PC-3 (cell line): Measurements from ENCODE around the gene SCLY. TPM values are rescaled to one million over a fixed set of nuclear protein-coding genes. Genes with fewer than 3 reads are reported as not detected.

Experiments used
- ATAC-seq: fragments of 200-7000 bp; cut with Tn5 transposase; 2 replicates; pipeline ENCODE4 v1.9.1; 2020; ENCODE audit warnings: mild to moderate bottlenecking, moderate library complexity
- BruUV-seq: library from RNA; stranded (reverse); fragments of 400-500 nt; replicated peaks from 2 replicates; lab custom pipeline; 2021; lab: Mats Ljungman, UMichigan
- CTCF ChIA-PET: fragments of 300-600 bp; sonication (Branson Sonifier 250); formaldehyde crosslinking; loops from one replicate; lab custom pipeline; 2022; ENCODE audit warnings: antibody characterized with exemption; lab: Charles Lee
- POLR2A ChIA-PET: fragments of 300-600 bp; sonication (Branson Sonifier 250); formaldehyde crosslinking; loops from one replicate; lab custom pipeline; 2022; ENCODE audit warnings: antibody characterized with exemption; ENCODE audit not compliant: unreplicated experiment; lab: Charles Lee
- DNase-seq: peaks from one replicate; pipeline ENCODE4 v3.0.0-alpha.2; 2015
- H2AFZ ChIP-seq: fragments of 300-600 bp; sonication (generic); 2 replicates; pipeline ENCODE4 v1.6.0; 2016; ENCODE audit warnings: antibody characterized with exemption, low read length
- H3F3A ChIP-seq: fragments of 300-600 bp; sonication (generic); one replicate; pipeline ENCODE4 v1.6.0; 2017; ENCODE audit warnings: antibody characterized with exemption, low read length, control low read depth, mild to moderate bottlenecking; ENCODE audit not compliant: unreplicated experiment
- H3K27ac ChIP-seq: fragments of 300-600 bp; sonication (generic); 2 replicates; pipeline ENCODE4 v1.5.1; 2016; ENCODE audit warnings: mild to moderate bottlenecking, low read length
- H3K27me3 ChIP-seq: fragments of 300-600 bp; sonication (generic); 2 replicates; pipeline ENCODE4 v1.6.1; 2016; ENCODE audit warnings: low read length, mixed read lengths
- H3K36me3 ChIP-seq: fragments of 300-600 bp; sonication (generic); 2 replicates; pipeline ENCODE4 v1.6.1; 2016; ENCODE audit warnings: low read depth, mixed run types, low read length, mixed read lengths
- H3K4me1 ChIP-seq: fragments of 300-600 bp; sonication (generic); 2 replicates; pipeline ENCODE4 v1.5.1; 2016; ENCODE audit warnings: low read length; ENCODE audit not compliant: insufficient read depth
- H3K4me2 ChIP-seq: fragments of 300-600 bp; sonication (generic); 2 replicates; pipeline ENCODE4 v1.6.0; 2016; ENCODE audit warnings: low read length
- H3K4me3 ChIP-seq: fragments of 300-600 bp; sonication (generic); 2 replicates; pipeline ENCODE4 v1.5.1; 2016; ENCODE audit warnings: mild to moderate bottlenecking, low read length, mixed read lengths
- H3K79me2 ChIP-seq: fragments of 300-600 bp; sonication (generic); 2 replicates; pipeline ENCODE4 v1.6.1; 2017; ENCODE audit warnings: low read length, mixed read lengths
- H3K9ac ChIP-seq: fragments of 300-600 bp; sonication (generic); 2 replicates; pipeline ENCODE4 v1.6.0; 2016; ENCODE audit warnings: mild to moderate bottlenecking, low read length
- H3K9me2 ChIP-seq: fragments of 300-600 bp; sonication (generic); replicated peaks from 2 replicates; pipeline ENCODE4 v1.6.1; 2016; ENCODE audit warnings: mixed run types, low read length, mixed read lengths
- H3K9me3 ChIP-seq: fragments of 300-600 bp; sonication (generic); 2 replicates; pipeline ENCODE4 v1.6.1; 2016; ENCODE audit warnings: low read length, mixed read lengths
- H4K20me1 ChIP-seq: fragments of 300-600 bp; sonication (generic); 2 replicates; pipeline ENCODE4 v1.6.1; 2016; ENCODE audit warnings: low read length, mixed read lengths
- CTCF ChIP-seq: fragments of 300-600 bp; sonication (generic); conservative IDR thresholded peaks from 2 replicates; pipeline ENCODE4 v1.5.1; 2017; ENCODE audit warnings: antibody characterized with exemption, low read depth, mild to moderate bottlenecking, low read length
- EZH2 ChIP-seq: fragments of 300-600 bp; sonication (generic); IDR thresholded peaks from one replicate; pipeline ENCODE4 v1.6.1; 2017; ENCODE audit warnings: antibody characterized with exemption, mild to moderate bottlenecking, low read length; ENCODE audit not compliant: unreplicated experiment
- EZH2phosphoT487 ChIP-seq: fragments of 300-600 bp; sonication (generic); IDR thresholded peaks from 2 replicates; pipeline ENCODE4 v1.6.1; 2018; ENCODE audit warnings: mild to moderate bottlenecking, antibody characterized with exemption, low read length, borderline replicate concordance
- intact Hi-C: fragments of 100-400 bp; cut with micrococcal nuclease; formaldehyde crosslinking; loops from 2 replicates; pipeline ENCODE4 v1.9.0; 2023
- total RNA-seq: library from RNA; depleted of rRNA; stranded (reverse); fragments of >200 nt; gene quantifications from 2 replicates; pipeline ENCODE4 v1.2.3, GENCODE V29; 2014

Gene SCLY
- total RNA-seq, 1 experiment from 2014 or later, result 23.1 TPM

DNA sequence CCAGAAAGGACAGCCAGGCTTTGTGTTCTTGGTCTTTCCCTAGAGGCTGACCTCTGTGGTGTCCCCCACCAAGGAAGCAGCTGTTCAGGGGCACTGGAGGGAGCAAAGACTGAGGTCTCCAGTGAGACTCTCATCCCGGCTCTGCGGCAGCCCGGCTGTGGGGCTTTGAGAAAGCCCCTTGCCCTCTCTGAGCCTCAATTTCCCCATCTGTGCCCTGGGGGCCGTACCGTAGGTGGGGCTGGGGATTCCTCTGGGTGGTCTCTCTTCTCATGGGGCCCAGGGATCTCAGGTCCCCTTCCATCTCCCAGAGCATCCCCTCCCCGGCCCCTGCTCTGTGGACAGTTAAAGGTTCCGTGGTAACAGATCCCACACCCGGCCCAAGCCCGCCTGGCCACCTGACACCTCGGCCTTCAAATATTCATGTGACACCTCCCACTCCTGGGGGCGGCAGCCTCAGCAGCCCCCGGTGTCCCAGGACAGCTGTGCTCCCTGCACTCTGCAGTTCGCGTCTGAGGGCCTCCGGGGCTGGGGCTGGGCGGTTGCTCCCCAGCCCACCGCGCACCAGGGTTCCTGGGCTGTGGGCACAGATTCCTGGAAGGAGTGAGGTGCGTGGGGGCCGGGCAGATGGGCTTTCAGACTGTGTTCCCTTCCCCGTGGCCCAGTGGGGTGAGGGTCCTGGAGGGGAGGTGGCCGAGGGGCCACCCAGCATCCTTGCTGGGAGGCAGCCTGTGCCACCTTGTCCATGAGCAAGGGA is 62.6 kb downstream of the SCLY start:
- no TSS peak for BruUV-seq
- no peak for ATAC-seq

GRCh38 chr2:238123991-238124470 is 63.2 kb downstream of the SCLY start:
- CTCF ChIA-PET, result no interaction called here
- POLR2A ChIA-PET, result no interaction called here
- H3K4me2 ChIP-seq, result no peak overlapping the region
- no peaks in the 10 kb centered on the region for H3F3A ChIP-seq
- BruUV-seq, result no TSS peak
- no peaks in the 10 kb centered on the region for H3K4me1 ChIP-seq
- no peaks in the 10 kb centered on the region for H3K27me3 ChIP-seq
- H3K4me3 ChIP-seq, result no peak overlapping the region
- no peaks in the 10 kb centered on the region for H3K79me2 ChIP-seq
- no peak overlapping the region for H3K27ac ChIP-seq
- no peaks in the 10 kb centered on the region for H3K9me2 ChIP-seq
- TF ChIP-seq EZH2, result no peak
- no peak for TF ChIP-seq EZH2phosphoT487
- TF ChIP-seq CTCF, result no peak
- no peak overlapping the region for H2AFZ ChIP-seq
- no peaks in the 10 kb centered on the region for H3K36me3 ChIP-seq
- DNase-seq (no peak), ATAC-seq (no peak)
- intact Hi-C loops, result no loop called here
- H3K9ac ChIP-seq, result no peak overlapping the region
- no peaks in the 10 kb centered on the region for H4K20me1 ChIP-seq
- no peaks in the 10 kb centered on the region for H3K9me3 ChIP-seq

More for the DNA sequence above, 62.6 kb downstream of the SCLY start:
- no peak overlapping the region for H3K9ac ChIP-seq
- H3K4me1 ChIP-seq, result no peaks in the 10 kb centered on the region
- no peaks in the 10 kb centered on the region for H3K36me3 ChIP-seq
- no peak overlapping the region for H3K27ac ChIP-seq
- H3K9me3 ChIP-seq, result no peaks in the 10 kb centered on the region
- intact Hi-C loops, result no loop called here
- no peaks in the 10 kb centered on the region for H3K9me2 ChIP-seq
- no peak overlapping the region for H3K4me3 ChIP-seq
- no peak for TF ChIP-seq EZH2phosphoT487
- no peaks in the 10 kb centered on the region for H4K20me1 ChIP-seq
- H3K4me2 ChIP-seq, result no peak overlapping the region
- POLR2A ChIA-PET, result no interaction called here
- H2AFZ ChIP-seq, result no peak overlapping the region
- DNase-seq, result no peak
- H3F3A ChIP-seq, result no peaks in the 10 kb centered on the region
- no peaks in the 10 kb centered on the region for H3K79me2 ChIP-seq
- no peaks in the 10 kb centered on the region for H3K27me3 ChIP-seq
- CTCF ChIA-PET, result no interaction called here

- TF ChIP-seq EZH2phosphoT487 (no peak), CTCF (no peak), EZH2 (no peak)
- H3K4me2 ChIP-seq, result no peak overlapping the region
- H3K27me3 ChIP-seq, result no peaks in the 10 kb centered on the region
- no peak for DNase-seq
- no peak for ATAC-seq
- H3K4me1 ChIP-seq, result no peaks in the 10 kb centered on the region
- H2AFZ ChIP-seq, result no peak overlapping the region
- H3K4me3 ChIP-seq, result no peak overlapping the region
- no peaks in the 10 kb centered on the region for H3K36me3 ChIP-seq
- no peaks in the 10 kb centered on the region for H3K9me2 ChIP-seq
- no peak overlapping the region for H3K9ac ChIP-seq
- POLR2A ChIA-PET, result no interaction called here
- intact Hi-C loops, result no loop called here
- H3K9me3 ChIP-seq, result no peaks in the 10 kb centered on the region
- H3K79me2 ChIP-seq, result no peaks in the 10 kb centered on the region
- CTCF ChIA-PET, result no interaction called here
- BruUV-seq, result no TSS peak
- no peaks in the 10 kb centered on the region for H4K20me1 ChIP-seq
- no peak overlapping the region for H3K27ac ChIP-seq
- H3F3A ChIP-seq, result no peaks in the 10 kb centered on the region
Measured at GRCh38 chr2:238124488-238125126, 63.8 kb downstream of the SCLY start.
